GM23248 (cell line): ENCODE results near the gene R3HCC1L.

Experiments
- EZH2 ChIP-seq: fragments of 200-600 bp; sonication (generic); IDR thresholded peaks from 2 replicates; pipeline ENCODE4 v1.6.1; 2018; ENCODE audit warnings: antibody characterized with exemption, mild to moderate bottlenecking; ENCODE audit not compliant: insufficient read depth, poor library complexity, severe bottlenecking
- EZH2phosphoT487 ChIP-seq: fragments of 200-600 bp; sonication (generic); IDR thresholded peaks from 2 replicates; pipeline ENCODE4 v1.6.1; 2018; ENCODE audit warnings: antibody characterized with exemption, moderate library complexity, mild to moderate bottlenecking, low read depth; ENCODE audit not compliant: insufficient read depth

DNA sequence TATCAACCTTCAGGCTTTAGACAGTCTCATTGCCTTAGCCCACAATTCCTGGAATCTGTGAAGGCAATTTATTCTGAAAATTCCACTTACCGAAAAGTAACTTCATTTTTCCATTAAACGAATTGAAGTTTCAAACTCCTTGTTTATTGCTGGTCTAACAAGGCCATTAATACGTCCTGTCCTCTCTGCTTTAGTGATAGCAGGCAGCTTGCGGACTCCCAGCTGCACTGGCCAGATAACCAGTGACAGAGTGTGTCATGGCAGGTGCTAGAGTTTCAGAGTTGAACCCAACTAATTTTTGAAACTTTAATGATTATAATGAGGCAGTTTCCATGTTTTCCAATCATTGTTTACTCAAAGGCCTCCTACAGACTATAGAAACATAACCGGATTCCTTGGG, 102.4 kb downstream of the R3HCC1L start:
- TF ChIP-seq EZH2phosphoT487 = no peak
- TF ChIP-seq EZH2 = no peak
